LNCaP clone FGC (cell line): ENCODE data around the gene AGMO.

Experiments
- DNase-seq: peaks from one replicate; pipeline ENCODE4 v3.0.0-alpha.2; 2011; ENCODE audit warnings: low read depth
- H3K4me3 ChIP-seq: 2 replicates; pipeline ENCODE4 v1.5.1; 2011; ENCODE audit warnings: mild to moderate bottlenecking, low read depth, low read length, control low read depth
- TF ChIP-seq, protein P1 (sequence below): IDR thresholded peaks from 2 replicates; pipeline ENCODE4 v1.5.1; 2012; ENCODE audit warnings: mild to moderate bottlenecking; ENCODE audit not compliant: control insufficient read depth, insufficient read depth; ENCODE audit errors: extremely low read depth

Gene AGMO

DNA sequence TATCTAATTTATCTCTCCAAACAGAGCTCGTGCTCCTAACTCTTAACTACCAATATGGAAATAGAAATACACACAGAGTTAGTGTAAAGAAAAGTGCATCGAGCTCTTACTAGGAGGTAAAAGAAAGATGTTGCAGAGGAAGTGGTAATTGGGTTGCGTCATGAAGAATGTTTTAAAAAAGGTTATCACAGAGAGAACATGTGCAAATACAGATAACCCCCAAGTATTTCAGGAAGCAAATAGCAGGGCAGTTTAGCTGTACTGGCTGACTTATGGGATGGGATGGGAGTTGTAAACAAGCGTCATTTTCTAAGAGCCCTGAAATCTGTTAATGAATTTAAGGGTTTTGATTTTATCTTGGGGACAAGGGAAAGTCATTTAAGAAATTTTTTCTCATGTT lies 153.9 kb downstream of the AGMO start:
- TF ChIP-seq, protein P1, sequence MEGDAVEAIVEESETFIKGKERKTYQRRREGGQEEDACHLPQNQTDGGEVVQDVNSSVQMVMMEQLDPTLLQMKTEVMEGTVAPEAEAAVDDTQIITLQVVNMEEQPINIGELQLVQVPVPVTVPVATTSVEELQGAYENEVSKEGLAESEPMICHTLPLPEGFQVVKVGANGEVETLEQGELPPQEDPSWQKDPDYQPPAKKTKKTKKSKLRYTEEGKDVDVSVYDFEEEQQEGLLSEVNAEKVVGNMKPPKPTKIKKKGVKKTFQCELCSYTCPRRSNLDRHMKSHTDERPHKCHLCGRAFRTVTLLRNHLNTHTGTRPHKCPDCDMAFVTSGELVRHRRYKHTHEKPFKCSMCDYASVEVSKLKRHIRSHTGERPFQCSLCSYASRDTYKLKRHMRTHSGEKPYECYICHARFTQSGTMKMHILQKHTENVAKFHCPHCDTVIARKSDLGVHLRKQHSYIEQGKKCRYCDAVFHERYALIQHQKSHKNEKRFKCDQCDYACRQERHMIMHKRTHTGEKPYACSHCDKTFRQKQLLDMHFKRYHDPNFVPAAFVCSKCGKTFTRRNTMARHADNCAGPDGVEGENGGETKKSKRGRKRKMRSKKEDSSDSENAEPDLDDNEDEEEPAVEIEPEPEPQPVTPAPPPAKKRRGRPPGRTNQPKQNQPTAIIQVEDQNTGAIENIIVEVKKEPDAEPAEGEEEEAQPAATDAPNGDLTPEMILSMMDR = no peak
- DNase-seq = no peak
- no peak overlapping the region for H3K4me3 ChIP-seq

DNA sequence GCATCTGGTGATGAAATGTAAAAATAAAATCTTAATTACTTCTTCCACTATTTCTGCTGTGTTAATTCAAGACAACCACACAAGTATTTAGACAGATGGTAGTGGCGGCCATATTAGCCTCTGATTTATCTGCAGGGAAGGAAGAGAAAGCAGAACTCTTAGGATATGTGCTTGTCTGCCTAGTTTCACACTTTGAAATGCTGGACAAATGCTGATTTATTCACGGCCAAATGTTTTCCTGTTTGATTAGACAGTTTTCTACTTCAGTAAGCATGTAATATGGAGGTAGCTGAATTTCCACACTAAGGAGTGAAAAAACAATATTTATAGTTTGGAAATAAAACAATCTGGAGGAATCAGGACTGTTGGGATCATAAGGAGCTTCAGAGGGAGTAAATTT lies 158.1 kb downstream of the AGMO start:
- TF ChIP-seq, protein P1 = no peak
- H3K4me3 ChIP-seq = no peak overlapping the region
- DNase-seq = no peak

DNA sequence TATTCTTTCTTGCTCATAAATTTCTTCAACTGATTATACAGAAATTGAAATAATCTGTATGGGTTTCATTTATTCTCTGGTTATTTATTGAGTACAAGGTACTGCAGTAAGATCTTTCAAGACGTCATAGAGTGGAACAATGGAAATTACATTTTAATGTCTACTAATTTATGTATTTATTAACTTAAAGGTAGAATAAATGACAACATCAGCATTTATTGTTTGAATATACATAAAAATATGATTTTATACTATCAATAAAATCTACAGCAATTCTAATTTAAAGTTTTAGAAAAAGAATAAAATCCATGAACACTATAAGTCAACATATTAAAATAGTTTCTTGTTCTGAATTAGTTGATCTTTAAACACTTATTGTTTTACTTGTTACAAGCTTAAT lies 158.5 kb downstream of the AGMO start:
- no peak overlapping the region for H3K4me3 ChIP-seq
- TF ChIP-seq, protein P1 = no peak
- DNase-seq = no peak

DNA sequence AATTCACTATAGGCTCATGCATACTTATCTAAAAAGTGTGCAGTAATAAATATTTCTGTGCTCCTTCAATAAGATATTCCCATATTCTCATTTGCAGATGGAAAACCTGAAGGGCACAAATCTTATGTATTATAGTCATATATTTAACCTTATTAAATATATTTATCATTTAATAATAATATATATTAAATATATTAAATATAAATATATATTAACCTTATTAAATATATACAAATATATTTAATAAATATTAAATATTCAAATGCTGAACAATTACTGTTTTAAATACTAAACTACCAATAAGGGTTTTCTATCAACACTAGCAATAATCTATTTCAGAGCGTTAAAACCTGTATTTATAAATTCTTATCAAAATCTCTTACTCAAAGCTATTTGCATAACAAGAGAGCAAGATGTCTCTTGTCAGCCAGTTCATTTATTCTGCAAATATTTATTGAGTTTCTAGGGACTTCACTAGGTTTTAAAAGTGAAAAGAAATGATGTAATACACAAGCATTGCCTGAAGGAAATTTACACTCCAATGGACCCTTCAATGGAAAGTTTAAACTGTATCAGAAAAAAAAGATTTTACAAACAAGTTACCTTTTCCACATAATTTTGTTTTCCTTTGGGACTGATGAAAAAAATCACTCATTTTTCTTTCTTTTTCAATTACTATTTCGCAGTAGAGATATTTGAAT lies 159.2 kb downstream of the AGMO start:
- DNase-seq = no peak
- H3K4me3 ChIP-seq = no peak overlapping the region
- TF ChIP-seq, protein P1 = no peak

DNA sequence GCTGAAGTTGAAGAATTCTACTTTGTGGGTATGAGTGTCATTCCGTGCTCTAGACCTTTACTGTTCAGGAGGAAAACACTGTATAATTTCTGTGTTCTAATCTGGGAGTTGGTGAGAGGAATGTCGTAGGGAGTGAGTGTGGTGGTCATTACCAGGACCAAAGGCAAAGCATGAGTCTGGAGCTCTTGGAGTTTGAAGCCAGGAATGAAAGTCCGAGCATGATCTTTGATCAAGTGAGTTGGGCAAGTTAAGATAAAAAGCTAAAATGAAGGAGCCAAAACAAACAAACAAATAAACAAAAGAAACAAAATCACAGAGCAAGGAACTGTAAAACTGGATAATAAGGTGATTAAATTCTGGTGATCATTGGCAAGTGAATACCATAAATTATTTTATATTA lies 161.4 kb downstream of the AGMO start:
- no peak overlapping the region for H3K4me3 ChIP-seq
- no peak for DNase-seq
- TF ChIP-seq, protein P1 = no peak

DNA sequence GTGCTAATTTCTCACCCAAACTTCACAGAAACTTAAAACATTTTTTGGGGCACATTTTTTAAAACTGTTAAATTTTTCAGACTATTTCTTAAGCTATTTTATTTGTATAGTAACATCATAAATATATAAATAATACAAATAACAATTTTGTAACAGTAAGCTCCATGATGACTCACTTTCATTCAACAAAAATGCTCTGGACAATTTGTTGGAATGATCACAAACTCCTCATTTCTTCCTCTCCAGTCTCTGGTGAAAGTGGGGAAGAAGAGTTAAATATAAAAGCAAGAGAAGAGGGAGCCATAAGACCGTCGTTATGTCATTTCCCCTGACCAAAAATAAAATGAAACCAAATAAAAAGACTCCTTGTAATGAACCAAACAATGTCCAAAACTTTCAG lies 162.4 kb downstream of the AGMO start:
- DNase-seq = no peak
- TF ChIP-seq, protein P1 = no peak
- no peak overlapping the region for H3K4me3 ChIP-seq
